ENCODE data around the gene CDC42SE1.

- TF ChIP-seq FOXM1 (IDR thresholded peaks at IDR 0.05; ENCODE audit: borderline replicate concordance, low read depth) (0 out of 2 replicates have a peak, but pooled peaks have one; percentile 54), TAF1 (IDR thresholded peaks at IDR 0.05; ENCODE audit: low read depth) (peak; percentile 79)
- TF ChIP-seq, protein P1, sequence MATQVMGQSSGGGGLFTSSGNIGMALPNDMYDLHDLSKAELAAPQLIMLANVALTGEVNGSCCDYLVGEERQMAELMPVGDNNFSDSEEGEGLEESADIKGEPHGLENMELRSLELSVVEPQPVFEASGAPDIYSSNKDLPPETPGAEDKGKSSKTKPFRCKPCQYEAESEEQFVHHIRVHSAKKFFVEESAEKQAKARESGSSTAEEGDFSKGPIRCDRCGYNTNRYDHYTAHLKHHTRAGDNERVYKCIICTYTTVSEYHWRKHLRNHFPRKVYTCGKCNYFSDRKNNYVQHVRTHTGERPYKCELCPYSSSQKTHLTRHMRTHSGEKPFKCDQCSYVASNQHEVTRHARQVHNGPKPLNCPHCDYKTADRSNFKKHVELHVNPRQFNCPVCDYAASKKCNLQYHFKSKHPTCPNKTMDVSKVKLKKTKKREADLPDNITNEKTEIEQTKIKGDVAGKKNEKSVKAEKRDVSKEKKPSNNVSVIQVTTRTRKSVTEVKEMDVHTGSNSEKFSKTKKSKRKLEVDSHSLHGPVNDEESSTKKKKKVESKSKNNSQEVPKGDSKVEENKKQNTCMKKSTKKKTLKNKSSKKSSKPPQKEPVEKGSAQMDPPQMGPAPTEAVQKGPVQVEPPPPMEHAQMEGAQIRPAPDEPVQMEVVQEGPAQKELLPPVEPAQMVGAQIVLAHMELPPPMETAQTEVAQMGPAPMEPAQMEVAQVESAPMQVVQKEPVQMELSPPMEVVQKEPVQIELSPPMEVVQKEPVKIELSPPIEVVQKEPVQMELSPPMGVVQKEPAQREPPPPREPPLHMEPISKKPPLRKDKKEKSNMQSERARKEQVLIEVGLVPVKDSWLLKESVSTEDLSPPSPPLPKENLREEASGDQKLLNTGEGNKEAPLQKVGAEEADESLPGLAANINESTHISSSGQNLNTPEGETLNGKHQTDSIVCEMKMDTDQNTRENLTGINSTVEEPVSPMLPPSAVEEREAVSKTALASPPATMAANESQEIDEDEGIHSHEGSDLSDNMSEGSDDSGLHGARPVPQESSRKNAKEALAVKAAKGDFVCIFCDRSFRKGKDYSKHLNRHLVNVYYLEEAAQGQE (IDR thresholded peaks at IDR 0.05; ENCODE audit: low read depth): no peak; the same call in 1 of the 2 replicates
These were observed 11.3 kb upstream of the CDC42SE1 start, which contains the start of gene GABPB2 for GRCh38 chr1:151070474-151071276.
